H1 (cell line): ENCODE data around the gene RAD18. TPM values are rescaled to one million over a fixed set of nuclear protein-coding genes. Genes with fewer than 3 reads are reported as not detected.

Experiments
- CTCF ChIA-PET: fragments of 300-600 bp; sonication (Branson Sonifier 250); formaldehyde crosslinking; loops from one replicate; lab custom pipeline; 2021; ENCODE audit not compliant: partially characterized antibody; lab: Charles Lee
- POLR2A ChIA-PET: fragments of 300-600 bp; sonication (Branson Sonifier 250); formaldehyde crosslinking; loops from one replicate; lab custom pipeline; 2021; ENCODE audit warnings: inconsistent platforms; ENCODE audit not compliant: partially characterized antibody; lab: Charles Lee
- DNase-seq, 2 experiments: peaks; one replicate each; pipeline versions ENCODE4 v3.0.0 to v3.0.0-alpha.2; 2010 to 2022; ENCODE audit warnings: low spot score in 2 of 2, low read depth in 1 of 2, mixed read lengths in 1 of 2
- FAIRE-seq: peaks from 2 replicates; lab custom pipeline; 2011; peaks lifted over from hg19 to GRCh38; lab: Jason Lieb, UNC
- H2AFZ ChIP-seq: 2 replicates; pipeline ENCODE4 v1.8.1; 2012; ENCODE audit warnings: low read length, inconsistent platforms
- H2AK5ac ChIP-seq: 2 replicates; pipeline ENCODE4 v1.6.1; 2013; ENCODE audit warnings: low read depth, low read length
- H2BK120ac ChIP-seq: replicated peaks from 2 replicates; pipeline ENCODE3; 2013; ENCODE audit warnings: low read depth, low read length, inconsistent platforms
- H2BK12ac ChIP-seq: 2 replicates; pipeline ENCODE4 v1.6.1; 2013; ENCODE audit warnings: low read depth, low read length
- H2BK15ac ChIP-seq: 2 replicates; pipeline ENCODE4 v1.6.1; 2013; ENCODE audit warnings: low read length
- H2BK20ac ChIP-seq: 2 replicates; pipeline ENCODE4 v1.6.1; 2013; ENCODE audit warnings: low read length
- H2BK5ac ChIP-seq: 2 replicates; pipeline ENCODE4 v1.6.1; 2013; ENCODE audit warnings: low read depth, low read length
- H3K14ac ChIP-seq: 2 replicates; pipeline ENCODE4 v1.6.1; 2013; ENCODE audit warnings: inconsistent platforms; ENCODE audit not compliant: insufficient read length
- H3K18ac ChIP-seq: 2 replicates; pipeline ENCODE4 v1.6.1; 2013; ENCODE audit warnings: low read length; ENCODE audit errors: extremely low read depth
- H3K23ac ChIP-seq: 2 replicates; pipeline ENCODE4 v1.6.1; 2013; ENCODE audit warnings: inconsistent platforms; ENCODE audit not compliant: insufficient read length
- H3K23me2 ChIP-seq: 2 replicates; pipeline ENCODE4 v1.6.1; 2013; ENCODE audit warnings: low read depth, low read length
- H3K27ac ChIP-seq: 2 replicates; pipeline ENCODE4 v1.6.1; 2011; ENCODE audit warnings: low read depth, low read length, inconsistent platforms
- H3K27me3 ChIP-seq, 4 experiments: replicated peaks in 1 of 4; 1 replicate in 1 of 4; 2 replicates in 3 of 4; pipeline versions ENCODE4 v1.6.1 to v1.8.1; 2011 to 2013; ENCODE audit warnings: low read length in 3 of 4, mild to moderate bottlenecking in 3 of 4, inconsistent platforms in 2 of 4, mixed read lengths in 2 of 4, moderate library complexity in 1 of 4; ENCODE audit not compliant: control insufficient read depth in 3 of 4, insufficient read depth in 3 of 4; ENCODE audit errors: extremely low read depth in 1 of 4
- H3K36me3 ChIP-seq, 4 experiments: 2 replicates each; pipeline versions ENCODE4 v1.6.1 to v1.8.1; 2011 to 2013; ENCODE audit warnings: mild to moderate bottlenecking in 4 of 4, low read length in 3 of 4, moderate library complexity in 2 of 4, control low read depth in 1 of 4, inconsistent platforms in 1 of 4; ENCODE audit not compliant: insufficient read depth in 4 of 4, control insufficient read depth in 2 of 4
- H3K4ac ChIP-seq: replicated peaks from 2 replicates; pipeline ENCODE3; 2013; ENCODE audit warnings: low read length, low read depth, mixed read lengths, inconsistent platforms; ENCODE audit not compliant: insufficient read length
- H3K4me1 ChIP-seq, 4 experiments: replicated peaks in 1 of 4; 1 replicate in 1 of 4; 2 replicates in 3 of 4; pipeline versions ENCODE4 v1.6.1 to v1.8.1; 2011 to 2013; ENCODE audit warnings: low read length in 3 of 4, inconsistent platforms in 2 of 4, mixed read lengths in 1 of 4; ENCODE audit not compliant: insufficient read depth in 4 of 4, control insufficient read depth in 3 of 4
- H3K4me2 ChIP-seq, 2 experiments: 2 replicates each; pipeline versions ENCODE4 v1.6.1 to v1.8.1; 2011 to 2013; ENCODE audit warnings: low read depth in 2 of 2, low read length in 2 of 2, control low read depth in 1 of 2, inconsistent platforms in 1 of 2, mild to moderate bottlenecking in 1 of 2; ENCODE audit not compliant: insufficient read depth in 1 of 2
- H3K4me3 ChIP-seq, 4 experiments: fragments of 200-600, 300-600 bp in 1 of 4; sonication (generic), shearing (Covaris generic), sonication (Bioruptor Twin) in 1 of 4; 2 replicates each; pipeline versions ENCODE4 v1.5.1 to v1.8.1; 2011 to 2016; ENCODE audit warnings: low read length in 4 of 4, low read depth in 3 of 4, control low read depth in 2 of 4, inconsistent platforms in 2 of 4, mild to moderate bottlenecking in 2 of 4, mixed read lengths in 1 of 4, moderate library complexity in 1 of 4; ENCODE audit not compliant: insufficient read depth in 2 of 4; ENCODE audit errors: extremely low read depth in 1 of 4
- H3K56ac ChIP-seq: replicated peaks from 2 replicates; pipeline ENCODE3; 2013; ENCODE audit warnings: low read depth, mild to moderate bottlenecking, mixed read lengths, low read length, inconsistent platforms; ENCODE audit not compliant: insufficient read length
- H3K79me1 ChIP-seq: 2 replicates; pipeline ENCODE4 v1.6.1; 2013; ENCODE audit warnings: low read depth, low read length, control low read depth
- H3K79me2 ChIP-seq, 2 experiments: 2 replicates each; pipeline versions ENCODE4 v1.6.1 to v1.8.1; 2012 to 2013; ENCODE audit warnings: low read length in 2 of 2, mild to moderate bottlenecking in 2 of 2, inconsistent platforms in 1 of 2; ENCODE audit not compliant: insufficient read depth in 2 of 2, control insufficient read depth in 1 of 2
- H3K9ac ChIP-seq, 4 experiments: replicated peaks in 1 of 4; 1 replicate in 1 of 4; 2 replicates in 3 of 4; pipeline versions ENCODE4 v1.6.1 to v1.8.1; 2011 to 2013; ENCODE audit warnings: low read depth in 3 of 4, low read length in 3 of 4, control low read depth in 2 of 4, mild to moderate bottlenecking in 2 of 4, moderate library complexity in 2 of 4, inconsistent platforms in 1 of 4; ENCODE audit errors: extremely low read depth in 1 of 4
- H3K9me3 ChIP-seq, 2 experiments: 2 replicates each; pipeline versions ENCODE4 v1.6.1 to v1.8.1; 2012 to 2013; ENCODE audit warnings: mild to moderate bottlenecking in 2 of 2, moderate library complexity in 2 of 2, control low read depth in 1 of 2, inconsistent platforms in 1 of 2, low read depth in 1 of 2, low read length in 1 of 2, mixed read lengths in 1 of 2; ENCODE audit not compliant: insufficient read depth in 2 of 2
- H4K20me1 ChIP-seq, 2 experiments: replicated peaks in 1 of 2; 2 replicates each; pipeline versions ENCODE3 to v1.8.1; 2011 to 2013; ENCODE audit warnings: inconsistent platforms in 2 of 2, low read length in 2 of 2, mild to moderate bottlenecking in 1 of 2; ENCODE audit not compliant: insufficient read depth in 2 of 2, control insufficient read depth in 1 of 2
- H4K5ac ChIP-seq: 2 replicates; pipeline ENCODE4 v1.6.1; 2013; ENCODE audit warnings: low read length, low read depth, mixed read lengths, inconsistent platforms; ENCODE audit not compliant: insufficient read length
- H4K8ac ChIP-seq: 2 replicates; pipeline ENCODE4 v1.8.0; 2013; ENCODE audit warnings: mild to moderate bottlenecking, moderate library complexity, low read length, inconsistent platforms; ENCODE audit not compliant: insufficient read depth; ENCODE audit errors: extremely low read depth
- H4K91ac ChIP-seq: replicated peaks from 2 replicates; pipeline ENCODE3; 2013; ENCODE audit warnings: low read length, mixed read lengths, inconsistent platforms; ENCODE audit not compliant: insufficient read length
- CBX5 ChIP-seq: fragments of 300-800, 300-1000 bp; sonication (generic); IDR thresholded peaks from 2 replicates; pipeline ENCODE4 v1.7.1; 2016; ENCODE audit warnings: antibody characterized with exemption, low read length, low read depth
- CHD2 ChIP-seq: IDR thresholded peaks from 2 replicates; pipeline ENCODE4 v1.6.1; 2012; ENCODE audit warnings: low read length, improper control_type of control experiment
- POLR2A ChIP-seq, 2 experiments: IDR thresholded peaks; 1 replicate in 1 of 2; 2 replicates in 1 of 2; pipeline ENCODE4 v1.6.1; 2011; ENCODE audit warnings: low read depth in 2 of 2, low read length in 2 of 2, mild to moderate bottlenecking in 2 of 2; ENCODE audit errors: control extremely low read depth in 1 of 2
- RBBP5 ChIP-seq: IDR thresholded peaks from 2 replicates; pipeline ENCODE4 v1.7.1; 2012; ENCODE audit warnings: low read depth, mild to moderate bottlenecking, inconsistent platforms, low read length, moderate library complexity, borderline replicate concordance
- SUZ12 ChIP-seq: fragments of 200-600 bp; sonication (generic); IDR thresholded peaks from 2 replicates; pipeline ENCODE4 v1.6.1; 2012; ENCODE audit warnings: mild to moderate bottlenecking, inconsistent platforms, low read length, moderate library complexity, mixed read lengths
- TAF1 ChIP-seq: IDR thresholded peaks from 2 replicates; pipeline ENCODE4 v1.6.1; 2011; ENCODE audit warnings: mild to moderate bottlenecking, low read depth, low read length
- TEAD4 ChIP-seq: IDR thresholded peaks from 2 replicates; pipeline ENCODE4 v1.6.1; 2012; ENCODE audit warnings: low read depth, low read length, inconsistent platforms, mixed read lengths
- WGBS, 2 experiments: shearing (Covaris generic) in 1 of 2; methylation state at CpG; one replicate each; pipeline versions ENCODE4 v1.1.6 to v1.1.7; 2013 to 2015; ENCODE audit warnings: low lambda C conversion rate in 2 of 2, mixed read lengths in 2 of 2, inconsistent platforms in 1 of 2, low coverage in 1 of 2, missing lambda C conversion rate in 1 of 2; ENCODE audit not compliant: insufficient replicate concordance in 2 of 2, insufficient coverage in 1 of 2, insufficient read length in 1 of 2; ENCODE audit errors: extremely low coverage in 1 of 2, missing lambda C conversion rate in 1 of 2; 5-methylcytosine and 5-hydroxymethylcytosine counted together
- polyA plus RNA-seq, 7 experiments: library from polyadenylated mRNA; depleted of rRNA in 3 of 7; stranded (reverse) in 5 of 7; unstranded in 2 of 7; fragments of >200 nt in 5 of 7; fragments of 200-250 nt in 2 of 7; gene quantifications; 1 replicate in 5 of 7; 2 replicates in 1 of 7; 4 replicates in 1 of 7; pipeline versions ENCODE4 v1.2.1 to v1.2.3, GENCODE V29; 2011 to 2013; ENCODE audit warnings: missing spikeins in 2 of 7, mixed read lengths in 2 of 7
- total RNA-seq: library from RNA; stranded (reverse); fragmentation: NEBNext Ultra II Directional; extraction: Animal tissue kit (Norgen Biotek cat#: 25700); gene quantifications from 2 replicates; pipeline ENCODE4 v1.2.1, GENCODE V29; 2021
- TF ChIP-seq, protein P1 (sequence below): IDR thresholded peaks from 2 replicates; pipeline ENCODE4 v1.6.1; 2011; ENCODE audit warnings: low read length, improper control_type of control experiment
- TF ChIP-seq, protein P2 (sequence below): IDR thresholded peaks from 2 replicates; pipeline ENCODE4 v1.6.1; 2012; ENCODE audit warnings: inconsistent platforms

RAD18 gene
- total and polyA plus RNA-seq, 2 of the 8 experiments (the other 6 are each of a cell fraction or from before 2014, with no cell fraction given) = 13.0 to 23.2 TPM

DNA sequence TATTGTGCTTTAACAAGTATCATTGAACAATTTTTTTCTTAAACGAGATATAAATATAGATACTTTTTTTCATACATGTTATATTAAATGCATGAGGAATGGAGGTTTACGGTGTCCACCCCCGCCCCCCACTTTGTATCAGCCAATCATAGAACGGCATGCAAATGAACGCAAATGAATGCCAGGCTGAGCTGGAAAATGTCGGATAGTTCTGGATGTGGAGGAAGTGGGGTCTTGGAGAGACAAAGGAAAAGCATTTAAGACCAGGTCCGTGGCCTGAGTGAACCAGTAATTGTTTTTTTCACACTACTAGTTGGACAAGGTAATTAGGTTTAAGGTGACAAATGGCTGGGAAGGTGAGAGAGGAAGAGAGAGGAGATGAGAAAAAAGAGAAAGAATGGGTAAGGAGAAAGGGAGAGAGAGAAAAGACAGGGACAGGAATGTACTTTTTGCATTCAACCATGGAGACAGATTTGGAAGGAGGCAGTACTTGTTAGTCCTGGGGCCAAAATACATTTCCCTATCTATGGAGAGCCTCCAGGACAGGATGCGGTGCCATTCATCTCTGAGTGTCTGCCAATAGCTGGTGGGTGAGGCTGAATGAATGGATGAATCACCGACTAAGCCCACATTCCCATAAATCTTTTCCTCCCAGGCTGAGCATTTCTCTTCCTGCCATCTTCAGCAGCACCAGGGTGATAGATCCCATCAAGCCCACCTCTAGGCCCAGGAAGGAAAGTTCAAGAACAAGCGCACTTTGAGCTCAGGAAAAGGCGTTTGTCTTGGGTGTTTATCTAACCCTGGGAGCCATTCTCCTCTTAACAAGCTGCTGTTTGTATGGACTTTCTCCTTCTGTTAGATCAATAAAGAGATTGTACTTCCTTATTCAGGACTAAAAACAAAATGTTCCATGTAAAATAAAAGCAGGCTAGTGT, 1.4 kb upstream of the RAD18 start:
- POLR2A ChIA-PET = interaction anchor here (1.0 to 1.7 kb wide), 3 partner anchors 16 to 338 kb away, joined by 3 to 4 read pairs (median 3); no protein-coding TSS in a partner anchor
- Histone ChIP-seq H2BK15ac (peak overlapping the region; percentile 22; the same call in 1 of the 2 replicates), H3K4ac (no peak overlapping the region), H3K23ac (no peak overlapping the region), H3K79me2 (peaks cover 11 to 33% of the 10 kb centered on the region in 2 experiments), H3K4me2 (peak overlapping the region; percentile 22 to 33; a peak in 2 of 4 replicates), H3K14ac (no peak overlapping the region), H3K9me3 (no peaks in the 10 kb centered on the region), H3K23me2 (peaks cover 3% of the 10 kb centered on the region; the same call in 1 of the 2 replicates), H3K56ac (no peak overlapping the region), H3K9ac (no peak overlapping the region), H3K4me1 (peaks cover 0 to 10% (median 6%) of the 10 kb centered on the region in 4 experiments; a peak in 5 of 7 replicates), H2AFZ (peak overlapping the region; percentile 83), H3K36me3 (no peaks in the 10 kb centered on the region; a peak in 1 of 8 replicates), H2BK5ac (peak overlapping the region; percentile 72), H3K4me3 (no peak overlapping the region), H4K91ac (no peak overlapping the region), H3K18ac (no peak overlapping the region), H3K79me1 (peaks cover 14% of the 10 kb centered on the region), H4K8ac (no peak overlapping the region), H4K20me1 (peaks cover 0 to 1% of the 10 kb centered on the region in 2 experiments), H2BK12ac (peak overlapping the region; percentile 86), H3K27me3 (no peaks in the 10 kb centered on the region), H2BK120ac (no peak overlapping the region), H4K5ac (no peak overlapping the region), H2BK20ac (0 out of 2 replicates have a peak overlapping the region, but pooled peaks have one; percentile 15), H3K27ac (peak overlapping the region; percentile 53), H2AK5ac (no peak overlapping the region)
- CTCF ChIA-PET = interaction anchor here (0.5 to 2.8 kb wide), 4 partner anchors 23 to 338 kb away, joined by 3 to 20 read pairs (median 6); no protein-coding TSS in a partner anchor
- FAIRE-seq (no peak), DNase-seq (peak in 1 of 2 experiments; percentile 53)
- whole genome bisulfite sequencing, 2 experiments = 84% methylated on average over 11 of the region's 11 CpGs; no CpG with 5 or more reads in 1 of the 2 experiments
- TF ChIP-seq CHD2 (no peak), POLR2A (IDR thresholded peaks at IDR 0.05; ENCODE audit: control extremely low read depth in 1 of 2, low read depth in 2 of 2, low read length in 2 of 2) (peak in 1 of 2 experiments; percentile 58; a peak in 1 of 3 replicates), CBX5 (no peak), RBBP5 (no peak), SUZ12 (no peak), TEAD4 (no peak), TAF1 (peak; percentile 39; the same call in 1 of the 2 replicates)
- TF ChIP-seq, protein P1, sequence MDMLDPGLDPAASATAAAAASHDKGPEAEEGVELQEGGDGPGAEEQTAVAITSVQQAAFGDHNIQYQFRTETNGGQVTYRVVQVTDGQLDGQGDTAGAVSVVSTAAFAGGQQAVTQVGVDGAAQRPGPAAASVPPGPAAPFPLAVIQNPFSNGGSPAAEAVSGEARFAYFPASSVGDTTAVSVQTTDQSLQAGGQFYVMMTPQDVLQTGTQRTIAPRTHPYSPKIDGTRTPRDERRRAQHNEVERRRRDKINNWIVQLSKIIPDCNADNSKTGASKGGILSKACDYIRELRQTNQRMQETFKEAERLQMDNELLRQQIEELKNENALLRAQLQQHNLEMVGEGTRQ = no peak
- TF ChIP-seq, protein P2, sequence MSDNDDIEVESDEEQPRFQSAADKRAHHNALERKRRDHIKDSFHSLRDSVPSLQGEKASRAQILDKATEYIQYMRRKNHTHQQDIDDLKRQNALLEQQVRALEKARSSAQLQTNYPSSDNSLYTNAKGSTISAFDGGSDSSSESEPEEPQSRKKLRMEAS = no peak
